GM20000 (cell line): ENCODE measurements around the gene MAP3K4.

Source experiments
- DNase-seq: peaks from one replicate; pipeline ENCODE4 v3.0.0; 2012; ENCODE audit warnings: low spot score
- CTCF ChIP-seq: IDR thresholded peaks from 2 replicates; pipeline ENCODE4 v1.5.1; 2012; ENCODE audit warnings: mild to moderate bottlenecking, control low read depth; ENCODE audit errors: extremely low read depth, missing control alignments

MAP3K4 gene

DNA sequence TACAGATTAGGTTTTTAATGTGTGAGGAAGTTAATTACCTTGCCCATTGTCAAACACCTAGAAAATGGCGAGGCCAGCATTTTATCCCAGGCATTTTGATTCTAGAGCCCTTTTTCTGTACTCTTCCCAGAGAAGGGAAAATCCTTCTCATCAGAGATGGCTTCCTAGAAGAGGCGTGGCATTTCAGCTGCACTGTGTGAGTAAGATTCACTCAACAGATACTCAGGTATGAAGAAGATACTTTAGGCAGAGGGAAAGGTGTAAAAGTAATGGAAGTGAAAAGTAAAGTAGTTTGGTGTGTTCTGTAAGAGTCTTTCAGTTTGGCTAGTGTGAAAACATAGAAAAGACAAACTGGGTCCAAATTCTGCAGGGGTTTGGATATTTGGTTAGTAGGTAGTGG lies 113.8 kb downstream of the MAP3K4 start:
- DNase-seq: no peak
- no peak for TF ChIP-seq CTCF

DNA sequence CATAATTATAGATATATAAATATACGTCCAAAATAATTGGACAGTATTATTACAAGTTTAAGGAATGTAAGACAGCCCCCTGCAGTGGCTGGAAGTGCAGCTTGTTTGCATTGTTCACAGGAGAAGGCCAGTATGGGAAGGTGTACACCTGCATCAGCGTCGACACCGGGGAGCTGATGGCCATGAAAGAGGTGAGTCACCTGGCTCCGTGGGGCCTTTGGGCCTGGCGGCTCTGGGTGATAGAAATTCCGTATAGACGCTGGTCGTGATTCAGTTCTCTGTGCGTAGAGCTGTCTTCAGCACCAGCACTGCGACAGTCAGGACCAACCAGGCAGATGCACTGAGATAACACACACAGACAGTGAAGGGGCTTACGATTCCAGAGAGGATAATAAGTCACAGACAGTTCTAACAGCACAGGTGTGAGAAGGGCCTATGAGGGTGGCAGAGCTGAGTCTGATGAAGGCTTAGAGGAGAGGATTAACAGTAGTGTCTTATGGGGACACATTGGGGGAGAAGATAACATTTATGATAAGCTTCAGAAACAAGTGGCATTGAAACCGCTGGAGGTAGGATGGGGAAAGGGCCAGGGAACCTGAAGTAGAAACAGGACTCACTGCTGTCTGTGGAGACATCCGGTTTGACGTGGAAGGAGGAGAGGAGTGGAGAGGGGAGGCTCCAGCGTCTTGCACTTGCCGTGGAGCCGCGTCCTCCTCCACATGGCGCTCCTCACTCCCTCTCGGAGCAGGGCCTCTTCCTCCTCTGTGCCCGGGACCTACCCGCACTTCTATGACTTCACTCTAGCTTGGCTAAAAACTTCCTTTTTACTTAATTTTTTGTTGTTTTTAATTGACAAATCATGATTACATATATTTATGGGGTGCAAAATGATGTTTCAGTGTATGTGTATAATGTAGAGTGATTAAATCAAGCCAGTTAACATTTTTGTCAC lies 116.5 kb downstream of the MAP3K4 start:
- no peak for DNase-seq
- TF ChIP-seq CTCF: no peak

GRCh38 chr6:161108916-161109315 lies 117.3 kb downstream of the MAP3K4 start:
- DNase-seq: no peak
- TF ChIP-seq CTCF: no peak

DNA sequence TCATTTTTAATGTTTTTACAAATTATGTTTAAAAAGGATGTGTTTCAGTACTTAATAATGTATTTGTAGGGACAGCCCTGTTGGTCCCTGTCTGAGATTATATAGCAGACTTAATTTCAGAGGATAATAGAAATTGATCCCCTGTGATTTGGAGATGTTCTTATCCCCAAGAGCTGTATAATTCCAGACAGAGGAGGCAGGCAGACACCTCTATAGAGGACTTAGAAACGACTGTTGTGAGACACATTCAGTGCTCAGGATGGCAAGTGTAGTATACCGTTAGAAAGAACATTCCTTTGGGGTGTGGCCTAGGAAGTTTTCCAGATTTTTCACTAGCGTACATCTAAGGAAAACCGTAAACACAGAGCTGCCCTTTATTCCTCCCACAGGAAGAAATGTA lies 117.8 kb downstream of the MAP3K4 start:
- TF ChIP-seq CTCF: no peak

DNA sequence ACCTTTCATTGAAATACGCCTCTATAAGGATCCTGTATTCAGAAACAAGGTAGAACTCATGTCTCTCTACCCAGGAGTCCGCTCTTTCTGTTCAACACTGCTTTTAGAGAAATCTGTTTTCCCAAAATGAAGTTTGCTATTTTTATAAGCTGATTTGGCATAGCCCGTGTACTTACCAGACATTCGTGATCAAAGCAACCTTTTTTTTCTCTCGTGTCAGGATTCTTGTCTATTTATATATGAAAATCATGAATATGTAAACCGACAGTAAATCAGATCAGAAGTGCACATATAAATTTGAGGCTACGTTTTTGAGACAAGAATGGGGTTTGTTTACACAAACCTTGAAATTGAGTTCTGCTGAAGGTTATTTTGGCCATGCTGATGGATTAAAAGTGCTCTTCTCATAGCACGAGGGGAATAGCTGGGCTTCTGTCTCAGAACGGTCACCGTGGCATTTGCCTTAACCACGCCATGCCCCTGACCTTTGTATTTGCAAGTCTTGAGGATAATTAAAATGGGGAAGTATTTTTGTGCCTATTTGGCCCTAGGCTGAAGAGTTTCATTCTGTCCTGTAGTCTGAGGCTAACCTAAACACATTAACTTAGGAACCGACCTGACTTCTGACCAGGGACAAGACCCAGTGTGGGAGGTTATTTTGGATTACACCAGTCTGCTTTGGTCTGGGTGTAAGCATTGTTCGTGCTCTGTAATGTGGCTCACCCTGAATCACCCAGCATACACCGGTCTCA lies 118.6 kb downstream of the MAP3K4 start:
- TF ChIP-seq CTCF: no peak
- no peak for DNase-seq

More for the DNA sequence above, 117.8 kb downstream of the MAP3K4 start:
- no peak for DNase-seq

- TF ChIP-seq CTCF: no peak
- DNase-seq: no peak
Observed at GRCh38 chr6:161111261-161111660, 119.7 kb downstream of the MAP3K4 start.

DNA sequence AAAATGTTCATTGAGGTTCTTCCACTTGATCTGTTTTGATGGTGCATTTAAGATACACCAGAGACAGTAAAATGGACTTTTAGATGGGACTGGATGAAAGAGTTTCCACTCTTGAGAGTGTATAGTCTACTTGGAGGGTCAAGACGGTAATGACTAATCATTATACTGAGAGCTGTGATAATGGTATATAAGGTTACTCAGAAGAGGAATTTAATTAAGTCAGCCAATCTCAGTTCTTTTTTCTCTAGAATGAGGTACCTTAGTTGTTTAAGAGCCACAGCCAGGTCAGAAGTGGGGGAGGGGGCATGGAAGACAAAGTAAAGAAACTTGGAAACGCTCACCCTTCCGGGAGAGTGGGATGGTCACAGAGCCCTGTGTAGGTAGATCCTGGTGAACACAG lies 123.9 kb downstream of the MAP3K4 start:
- TF ChIP-seq CTCF: no peak
- peak; percentile 15 for DNase-seq
